ENCODE results near the gene CD300H.

- no peak for TF ChIP-seq CTCF (IDR thresholded peaks at IDR 0.05)
- TF ChIP-seq POLR2A (IDR thresholded peaks at IDR 0.05): no peak
- TF ChIP-seq EP300 (IDR thresholded peaks at IDR 0.05): no peak
Measured at GRCh38 chr17:74529243-74529642, 38.1 kb downstream of the CD300H start.

Data from tibial nerve (tissue), 4 donors.